Testis (tissue), 3 donors: ENCODE results near the gene DNAJC13. TPM values are rescaled to one million over a fixed set of nuclear protein-coding genes. Genes with fewer than 3 reads are reported as not detected.

Experiments used
- DNase-seq: peaks from one replicate; pipeline ENCODE4 v3.0.0-alpha.2; 2019
- H3K27ac ChIP-seq, 2 donors: fragments of 200-600 bp; sonication (generic); one replicate each; pipeline ENCODE4 v1.5.1; 2019
- H3K27me3 ChIP-seq: fragments of 200-600 bp; sonication (generic); one replicate; pipeline ENCODE4 v1.5.1; 2019
- H3K36me3 ChIP-seq: fragments of 200-600 bp; sonication (generic); one replicate; pipeline ENCODE4 v1.5.1; 2017; ENCODE audit warnings: low read depth; ENCODE audit errors: missing control alignments
- H3K4me1 ChIP-seq: fragments of 200-600 bp; sonication (generic); one replicate; pipeline ENCODE4 v1.5.1; 2019
- H3K4me3 ChIP-seq, 2 donors: fragments of 200-600 bp; sonication (generic); one replicate each; pipeline ENCODE4 v1.5.1; 2017 to 2019
- H3K9me3 ChIP-seq: fragments of 200-600 bp; sonication (generic); one replicate; pipeline ENCODE4 v1.5.1; 2017
- CTCF ChIP-seq, 3 experiments: fragments of 450-650 bp in 2 of 3; fragments of 200-600 bp in 1 of 3; sonication (generic) in 1 of 3; IDR thresholded peaks; one replicate each; pipeline ENCODE4 v1.5.1; 2016 to 2019; ENCODE audit warnings: antibody characterized with exemption in 3 of 3, mild to moderate bottlenecking in 2 of 3, moderate library complexity in 1 of 3
- POLR2A ChIP-seq: fragments of 450-650 bp; IDR thresholded peaks from one replicate; pipeline ENCODE4 v1.6.1; 2017; ENCODE audit warnings: antibody characterized with exemption, mild to moderate bottlenecking, moderate library complexity
- WGBS, 2 donors: methylation state at CpG; one replicate each; pipeline ENCODE4 v1.1.5; 2018; 5-methylcytosine and 5-hydroxymethylcytosine counted together
- intact Hi-C: fragments of 100-400 bp; cut with DNase I; formaldehyde crosslinking; loops from one replicate; pipeline ENCODE4 v1.15.1; 2023; ENCODE audit warnings: low total_unique reads
- polyA plus RNA-seq: library from polyadenylated mRNA; stranded (reverse); fragments of 350-450 nt; fragmentation: Illumina TruSeq; extraction: RNeasy Lipid Tissue Mini Kit (QIAGEN cat#74804); gene quantifications from one replicate; pipeline ENCODE4 v1.2.3, GENCODE V29; 2014; ENCODE audit warnings: low read depth, low replicate concordance; ENCODE audit not compliant: insufficient read depth
- total RNA-seq, 2 donors: library from RNA; depleted of rRNA; stranded (reverse); fragments of >200 nt; gene quantifications; one replicate each; pipeline ENCODE4 v1.2.3, GENCODE V29; 2016

The DNAJC13 gene
- total and polyA plus RNA-seq, 3 donors from 2014 or later = 16.8 to 54.4 (median 40.1) TPM

DNA sequence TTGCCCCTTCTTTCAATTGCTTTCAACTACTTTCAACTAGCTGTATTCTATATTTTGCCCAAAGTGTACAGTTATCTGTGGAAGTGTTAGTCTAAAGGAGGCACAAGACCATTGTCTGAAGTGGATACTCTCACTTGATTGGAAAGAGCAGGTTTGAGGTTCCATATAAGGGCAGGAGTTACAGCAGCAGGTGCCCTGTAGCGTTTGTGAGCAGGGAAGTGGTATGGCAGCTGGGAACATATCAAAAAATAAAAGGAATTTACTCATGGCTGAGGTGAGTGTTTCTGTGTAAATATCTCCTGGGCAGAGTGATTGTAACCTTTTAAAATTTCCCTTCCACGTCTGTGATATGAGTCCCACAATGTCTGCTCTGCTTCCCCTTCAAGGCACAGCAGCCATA lies 38.5 kb upstream of the DNAJC13 start:
- TF ChIP-seq POLR2A (no peak), CTCF (IDR thresholded peaks at IDR 0.05) (no peak)
- intact Hi-C loops = no loop called here
- Histone ChIP-seq H3K4me3 (no peak overlapping the region), H3K36me3 (no peaks in the 10 kb centered on the region), H3K27me3 (no peaks in the 10 kb centered on the region), H3K9me3 (no peaks in the 10 kb centered on the region), H3K27ac (no peak overlapping the region), H3K4me1 (no peaks in the 10 kb centered on the region)
- 59 to 61% methylated on average over 2 of the region's 2 CpGs for WGBS, 2 donors
- DNase-seq = no peak

GRCh38 chr3:132380920-132381319 lies 36.4 kb upstream of the DNAJC13 start:
- TF ChIP-seq CTCF (IDR thresholded peaks at IDR 0.05) (no peak), POLR2A (no peak)
- H3K36me3 ChIP-seq = no peaks in the 10 kb centered on the region
- no peaks in the 10 kb centered on the region for H3K27me3 ChIP-seq
- no peaks in the 10 kb centered on the region for H3K4me1 ChIP-seq
- DNase-seq = no peak
- intact Hi-C loops = no loop called here
- H3K9me3 ChIP-seq = no peaks in the 10 kb centered on the region
- no peak overlapping the region for H3K4me3 ChIP-seq
- no peak overlapping the region for H3K27ac ChIP-seq
- WGBS, 2 donors = 63 to 67% methylated on average over 1 of the region's 1 CpG

DNA sequence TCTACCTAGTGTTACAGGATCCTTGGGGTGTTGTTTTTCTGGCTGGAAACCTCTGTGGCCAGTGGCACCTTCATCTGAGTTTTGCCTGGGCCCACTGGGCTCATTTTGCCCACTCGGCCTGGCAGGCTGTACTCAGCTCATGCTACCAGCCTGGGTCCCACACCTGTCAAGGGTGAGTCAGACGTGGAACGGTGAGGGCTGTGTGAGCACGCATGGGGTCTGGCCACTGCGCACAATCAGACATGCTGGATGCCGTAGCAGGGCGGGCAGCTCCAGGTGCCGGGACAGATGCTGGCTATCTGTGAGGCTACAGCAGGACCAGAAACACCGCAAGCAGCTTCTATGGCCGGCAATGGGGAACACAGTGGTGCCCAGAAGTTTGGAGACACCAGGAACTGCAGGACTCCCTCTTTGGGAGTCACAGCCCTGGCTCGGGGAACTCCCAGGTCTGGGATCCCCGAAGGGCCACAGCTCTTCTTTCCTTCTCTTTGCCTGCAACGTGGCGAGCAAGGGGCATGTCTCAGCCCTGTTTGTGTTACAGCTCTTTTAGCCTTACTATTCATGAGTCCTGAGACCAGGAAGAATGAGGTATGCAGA lies 35.9 kb upstream of the DNAJC13 start:
- intact Hi-C loops = no loop called here
- 94% methylated on average over 14 of the region's 14 CpGs for WGBS, 2 donors
- H3K27ac ChIP-seq = no peak overlapping the region
- H3K27me3 ChIP-seq = no peaks in the 10 kb centered on the region
- H3K9me3 ChIP-seq = no peaks in the 10 kb centered on the region
- H3K4me3 ChIP-seq = no peak overlapping the region
- no peaks in the 10 kb centered on the region for H3K4me1 ChIP-seq
- no peaks in the 10 kb centered on the region for H3K36me3 ChIP-seq
- TF ChIP-seq CTCF (IDR thresholded peaks at IDR 0.05) (no peak), POLR2A (no peak)
- DNase-seq = no peak

DNA sequence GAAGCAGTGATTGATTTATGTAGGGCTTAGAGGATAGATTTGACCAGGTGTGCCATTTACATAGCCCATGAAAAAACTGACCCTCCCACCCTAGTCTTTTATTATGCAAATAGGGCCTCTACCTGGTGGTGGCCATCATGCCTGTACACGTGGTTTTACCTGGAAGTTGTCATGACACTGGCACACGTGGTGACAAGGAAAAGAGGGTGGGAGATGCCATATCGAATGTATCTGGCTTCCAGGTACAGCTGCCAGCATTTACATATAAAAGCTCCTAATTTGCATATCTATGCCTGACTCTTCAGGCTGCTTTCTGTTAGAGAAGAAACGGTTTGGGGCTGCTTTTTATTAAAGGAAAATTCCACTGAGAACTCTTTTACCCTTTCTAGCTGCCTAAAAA lies 35.0 kb upstream of the DNAJC13 start:
- 76 to 77% methylated on average over 4 of the region's 4 CpGs for WGBS, 2 donors
- intact Hi-C loops = no loop called here
- Histone ChIP-seq H3K4me1 (no peaks in the 10 kb centered on the region), H3K27ac (no peak overlapping the region), H3K9me3 (no peaks in the 10 kb centered on the region), H3K27me3 (no peaks in the 10 kb centered on the region), H3K36me3 (no peaks in the 10 kb centered on the region), H3K4me3 (no peak overlapping the region)
- no peak for DNase-seq
- no peak for TF ChIP-seq POLR2A
- no peak for TF ChIP-seq CTCF (IDR thresholded peaks at IDR 0.05)

- Histone ChIP-seq H3K4me3 (no peak overlapping the region), H3K9me3 (no peaks in the 10 kb centered on the region), H3K27ac (no peak overlapping the region), H3K27me3 (no peaks in the 10 kb centered on the region), H3K36me3 (no peaks in the 10 kb centered on the region), H3K4me1 (no peaks in the 10 kb centered on the region)
- DNase-seq = no peak
- no peak for TF ChIP-seq POLR2A
- TF ChIP-seq CTCF (IDR thresholded peaks at IDR 0.05) = no peak
- intact Hi-C loops = no loop called here
These were observed 34.6 kb upstream of the DNAJC13 start for GRCh38 chr3:132382688-132383194.
